ENCODE data around the gene JCAD.

JCAD gene

GRCh38 chr10:30047924-30048531 lies 11.4 kb downstream of the JCAD start:
- H2AFZ ChIP-seq (ENCODE audit: low read depth, low read length): no peak overlapping the region
- H3K4me1 ChIP-seq (ENCODE audit: insufficient read depth, low read length): peaks cover 5% of the 10 kb centered on the region
- H3K36me3 ChIP-seq (ENCODE audit: insufficient read depth, low read length): no peaks in the 10 kb centered on the region
- no peak overlapping the region for H3K4me3 ChIP-seq (ENCODE audit: low read length)
- H3K27me3 ChIP-seq (ENCODE audit: insufficient read depth, low read length): no peaks in the 10 kb centered on the region
- no peaks in the 10 kb centered on the region for H3K9me3 ChIP-seq (ENCODE audit: low read length)

- H3K9me3 ChIP-seq (ENCODE audit: low read length): no peaks in the 10 kb centered on the region
- peaks cover 5% of the 10 kb centered on the region for H3K4me1 ChIP-seq (ENCODE audit: insufficient read depth, low read length)
- no peak overlapping the region for H2AFZ ChIP-seq (ENCODE audit: low read depth, low read length)
- no peak overlapping the region for H3K4me3 ChIP-seq (ENCODE audit: low read length)
- H3K27me3 ChIP-seq (ENCODE audit: insufficient read depth, low read length): no peaks in the 10 kb centered on the region
- no peaks in the 10 kb centered on the region for H3K36me3 ChIP-seq (ENCODE audit: insufficient read depth, low read length)
These were observed 12.0 kb downstream of the JCAD start for GRCh38 chr10:30047430-30047829.

DNA sequence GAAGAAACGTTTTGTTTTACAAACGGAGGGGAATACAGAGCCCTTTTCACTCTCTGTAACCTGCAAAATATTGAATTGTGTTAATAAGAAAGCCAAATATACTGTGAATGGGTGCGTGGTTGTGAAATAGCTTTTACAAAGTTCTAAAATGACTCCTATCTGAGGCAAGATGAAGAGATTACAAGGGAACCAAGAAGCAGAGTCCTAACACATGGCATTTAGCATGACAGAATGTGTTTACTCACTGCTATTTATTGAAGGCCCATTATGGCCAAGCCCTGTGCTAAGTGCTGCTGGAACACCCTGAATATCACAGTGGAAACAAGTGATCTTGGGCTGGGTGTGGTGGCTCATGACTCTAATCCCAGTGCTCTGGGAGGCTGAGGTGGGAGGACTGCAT lies 12.9 kb downstream of the JCAD start:
- Histone ChIP-seq H3K4me3 (ENCODE audit: low read length) (no peak overlapping the region), H2AFZ (ENCODE audit: low read depth, low read length) (no peak overlapping the region), H3K36me3 (ENCODE audit: insufficient read depth, low read length) (no peaks in the 10 kb centered on the region), H3K27me3 (ENCODE audit: insufficient read depth, low read length) (no peaks in the 10 kb centered on the region), H3K4me1 (ENCODE audit: insufficient read depth, low read length) (peaks cover 5% of the 10 kb centered on the region), H3K9me3 (ENCODE audit: low read length) (no peaks in the 10 kb centered on the region)

- no peaks in the 10 kb centered on the region for H3K9me3 ChIP-seq (ENCODE audit: low read length)
- H3K4me1 ChIP-seq (ENCODE audit: insufficient read depth, low read length): peaks cover 5% of the 10 kb centered on the region
- no peak overlapping the region for H2AFZ ChIP-seq (ENCODE audit: low read depth, low read length)
- H3K4me3 ChIP-seq (ENCODE audit: low read length): no peak overlapping the region
- H3K36me3 ChIP-seq (ENCODE audit: insufficient read depth, low read length): no peaks in the 10 kb centered on the region
- H3K27me3 ChIP-seq (ENCODE audit: insufficient read depth, low read length): no peaks in the 10 kb centered on the region
These were observed 13.4 kb downstream of the JCAD start for GRCh38 chr10:30045961-30046360.

- no peaks in the 10 kb centered on the region for H3K36me3 ChIP-seq (ENCODE audit: insufficient read depth, low read length)
- H3K27me3 ChIP-seq (ENCODE audit: insufficient read depth, low read length): no peaks in the 10 kb centered on the region
These were observed 15.7 kb downstream of the JCAD start for GRCh38 chr10:30043476-30044270.

DNA sequence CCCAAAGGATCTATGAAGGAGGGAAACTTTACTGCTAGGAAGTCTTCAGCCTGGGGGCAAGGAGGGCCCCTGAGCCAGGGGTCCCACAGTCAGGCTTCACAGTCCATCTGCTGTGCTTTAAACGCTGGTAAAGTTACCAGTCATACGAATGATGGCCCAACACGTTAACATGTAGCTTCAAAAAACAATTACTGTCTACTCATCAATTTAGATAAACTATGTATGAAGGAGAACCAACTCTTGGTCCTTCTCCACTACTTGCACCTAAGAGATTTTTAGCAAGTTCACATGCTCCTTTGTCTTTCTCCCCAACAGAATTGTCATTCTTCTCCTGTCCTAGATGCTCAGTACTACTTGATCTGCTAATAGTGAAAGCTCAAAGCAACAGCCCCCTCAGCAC lies 16.6 kb downstream of the JCAD start:
- Histone ChIP-seq H3K4me1 (ENCODE audit: insufficient read depth, low read length) (no peaks in the 10 kb centered on the region), H2AFZ (ENCODE audit: low read depth, low read length) (no peak overlapping the region), H3K9me3 (ENCODE audit: low read length) (no peaks in the 10 kb centered on the region), H3K36me3 (ENCODE audit: insufficient read depth, low read length) (no peaks in the 10 kb centered on the region), H3K27me3 (ENCODE audit: insufficient read depth, low read length) (no peaks in the 10 kb centered on the region), H3K4me3 (ENCODE audit: low read length) (no peak overlapping the region)

More at GRCh38 chr10:30043476-30044270, 15.7 kb downstream of the JCAD start:
- Histone ChIP-seq H3K9me3 (ENCODE audit: low read length) (no peaks in the 10 kb centered on the region), H2AFZ (ENCODE audit: low read depth, low read length) (no peak overlapping the region), H3K4me1 (ENCODE audit: insufficient read depth, low read length) (no peaks in the 10 kb centered on the region), H3K4me3 (ENCODE audit: low read length) (no peak overlapping the region)

DNA sequence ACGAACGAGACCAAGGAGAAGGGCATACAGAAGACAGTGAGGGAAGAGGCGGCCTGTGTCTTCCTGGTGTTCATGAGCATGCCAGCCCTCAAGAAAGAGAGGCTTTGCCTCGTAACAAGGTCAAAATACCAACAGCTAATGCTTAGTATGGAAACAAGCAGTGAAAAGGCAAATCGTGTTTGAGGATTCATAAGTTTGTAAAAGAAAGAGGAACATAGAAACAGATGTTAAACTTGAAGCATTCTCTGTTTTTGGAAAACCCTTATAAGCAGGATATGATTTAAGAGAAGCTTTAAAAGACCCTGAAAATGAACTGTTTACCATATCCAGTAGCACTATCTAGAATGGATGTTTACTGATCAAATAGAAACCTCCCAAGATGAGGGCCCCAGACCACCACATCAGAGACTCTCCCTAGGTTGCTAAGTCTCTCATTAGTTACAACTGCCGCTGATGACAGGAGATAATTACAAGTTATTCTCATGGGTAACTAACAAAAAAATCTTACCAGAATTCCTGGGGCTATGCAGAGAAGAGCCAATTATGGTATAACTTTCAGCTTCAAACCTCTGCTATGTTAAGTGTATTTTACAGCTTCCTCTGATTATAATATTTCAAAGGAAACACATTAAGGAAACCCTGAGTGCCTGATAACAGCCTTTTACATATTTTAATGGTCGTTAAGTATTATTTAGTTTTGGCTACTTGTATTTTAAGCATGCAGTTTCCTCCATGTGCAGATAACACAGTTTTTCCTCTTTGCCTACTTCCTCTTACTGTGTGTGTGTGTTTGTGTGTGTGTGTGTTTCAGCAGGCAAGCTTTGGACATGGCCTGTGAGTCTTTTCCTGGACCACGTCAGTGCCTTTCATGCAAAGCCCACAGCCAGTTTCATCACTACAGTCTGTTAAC lies 17.9 kb downstream of the JCAD start:
- H3K36me3 ChIP-seq (ENCODE audit: insufficient read depth, low read length): no peaks in the 10 kb centered on the region
- no peak overlapping the region for H3K4me3 ChIP-seq (ENCODE audit: low read length)
- H3K27me3 ChIP-seq (ENCODE audit: insufficient read depth, low read length): no peaks in the 10 kb centered on the region
- no peak overlapping the region for H2AFZ ChIP-seq (ENCODE audit: low read depth, low read length)
- no peaks in the 10 kb centered on the region for H3K9me3 ChIP-seq (ENCODE audit: low read length)
- no peaks in the 10 kb centered on the region for H3K4me1 ChIP-seq (ENCODE audit: insufficient read depth, low read length)

DNA sequence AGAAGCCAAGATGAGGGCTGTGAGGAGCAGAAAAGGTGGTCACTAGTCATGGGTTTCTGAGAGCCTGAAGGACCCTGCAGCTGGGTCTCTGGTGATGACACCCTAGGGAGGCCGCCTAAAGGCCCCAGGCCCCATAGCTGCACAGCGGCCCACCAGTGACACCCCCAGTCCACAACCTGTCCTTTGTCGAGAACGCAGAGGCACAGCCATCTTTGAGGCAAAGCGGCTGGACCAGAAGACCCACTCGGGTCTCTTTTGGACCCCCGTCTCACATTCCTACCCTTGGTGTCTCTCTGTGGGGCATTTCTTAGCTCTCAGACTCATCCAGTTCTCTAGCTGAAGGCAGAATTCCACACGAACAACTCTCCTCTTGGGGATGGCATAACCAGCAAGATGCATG lies 18.8 kb downstream of the JCAD start:
- Histone ChIP-seq H3K27me3 (ENCODE audit: insufficient read depth, low read length) (no peaks in the 10 kb centered on the region), H3K36me3 (ENCODE audit: insufficient read depth, low read length) (no peaks in the 10 kb centered on the region), H3K9me3 (ENCODE audit: low read length) (no peaks in the 10 kb centered on the region), H2AFZ (ENCODE audit: low read depth, low read length) (no peak overlapping the region), H3K4me1 (ENCODE audit: insufficient read depth, low read length) (no peaks in the 10 kb centered on the region), H3K4me3 (ENCODE audit: low read length) (no peak overlapping the region)

DNA sequence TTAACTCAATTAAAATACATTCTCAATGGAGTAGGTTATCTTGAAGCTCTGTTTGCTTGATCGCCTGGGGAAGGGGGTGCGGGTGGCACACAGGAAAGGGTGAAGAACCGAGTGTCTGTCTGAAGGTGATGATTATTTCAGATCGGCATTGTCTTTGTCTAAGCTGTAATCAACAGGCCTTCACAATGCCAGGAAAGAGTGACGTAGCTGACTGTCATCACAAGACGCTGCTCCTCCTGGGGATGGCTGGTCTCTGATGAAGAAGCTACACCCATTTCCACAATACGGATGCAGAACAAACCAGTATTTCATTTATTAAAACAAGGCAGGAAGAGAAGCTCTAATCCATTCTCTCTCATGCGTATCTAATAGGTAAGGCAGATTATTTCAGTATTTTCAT lies 19.4 kb downstream of the JCAD start:
- H3K36me3 ChIP-seq (ENCODE audit: insufficient read depth, low read length): no peaks in the 10 kb centered on the region
- no peaks in the 10 kb centered on the region for H3K9me3 ChIP-seq (ENCODE audit: low read length)
- H3K27me3 ChIP-seq (ENCODE audit: insufficient read depth, low read length): no peaks in the 10 kb centered on the region
- H3K4me3 ChIP-seq (ENCODE audit: low read length): no peak overlapping the region
- no peak overlapping the region for H2AFZ ChIP-seq (ENCODE audit: low read depth, low read length)
- H3K4me1 ChIP-seq (ENCODE audit: insufficient read depth, low read length): no peaks in the 10 kb centered on the region

DNA sequence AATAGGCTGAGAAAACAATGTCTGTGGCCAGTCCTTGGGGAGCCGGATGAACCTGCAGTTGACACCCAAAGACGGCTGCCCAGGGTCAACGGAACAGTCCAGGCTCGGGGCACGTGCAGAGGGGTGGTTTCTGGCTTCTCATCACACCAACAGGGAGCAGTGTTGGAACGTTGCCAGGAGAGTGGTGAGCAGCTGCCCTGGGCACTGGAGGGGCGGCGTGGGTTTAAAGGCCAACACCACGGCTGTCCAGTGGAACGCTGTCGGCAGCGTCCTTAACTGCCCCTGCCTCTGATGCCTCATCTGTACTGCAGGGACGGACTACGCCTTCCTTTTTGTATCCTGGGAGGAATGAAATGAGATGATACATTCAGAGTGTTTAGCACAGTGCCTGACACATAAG lies 19.8 kb downstream of the JCAD start:
- H3K4me1 ChIP-seq (ENCODE audit: insufficient read depth, low read length): no peaks in the 10 kb centered on the region
- H3K27me3 ChIP-seq (ENCODE audit: insufficient read depth, low read length): no peaks in the 10 kb centered on the region
- H3K4me3 ChIP-seq (ENCODE audit: low read length): no peak overlapping the region
- no peak overlapping the region for H2AFZ ChIP-seq (ENCODE audit: low read depth, low read length)
- no peaks in the 10 kb centered on the region for H3K36me3 ChIP-seq (ENCODE audit: insufficient read depth, low read length)
- H3K9me3 ChIP-seq (ENCODE audit: low read length): no peaks in the 10 kb centered on the region

GRCh38 chr10:30038781-30039536 lies 20.4 kb downstream of the JCAD start:
- Histone ChIP-seq H3K27me3 (ENCODE audit: insufficient read depth, low read length) (no peaks in the 10 kb centered on the region), H3K36me3 (ENCODE audit: insufficient read depth, low read length) (no peaks in the 10 kb centered on the region), H2AFZ (ENCODE audit: low read depth, low read length) (no peak overlapping the region), H3K4me3 (ENCODE audit: low read length) (no peak overlapping the region), H3K9me3 (ENCODE audit: low read length) (no peaks in the 10 kb centered on the region), H3K4me1 (ENCODE audit: insufficient read depth, low read length) (no peaks in the 10 kb centered on the region)

- H3K4me3 ChIP-seq (ENCODE audit: low read length): no peak overlapping the region
- no peak overlapping the region for H2AFZ ChIP-seq (ENCODE audit: low read depth, low read length)
- no peaks in the 10 kb centered on the region for H3K27me3 ChIP-seq (ENCODE audit: insufficient read depth, low read length)
- H3K9me3 ChIP-seq (ENCODE audit: low read length): no peaks in the 10 kb centered on the region
- no peaks in the 10 kb centered on the region for H3K36me3 ChIP-seq (ENCODE audit: insufficient read depth, low read length)
- no peaks in the 10 kb centered on the region for H3K4me1 ChIP-seq (ENCODE audit: insufficient read depth, low read length)
These were observed 21.6 kb downstream of the JCAD start for GRCh38 chr10:30037620-30038336.

Data from neuron (in vitro differentiated cells).